Epithelial cell of proximal tubule (primary cell): Measurements from ENCODE around the gene GREB1L. TPM values are rescaled to one million over a fixed set of nuclear protein-coding genes. Genes with fewer than 3 reads are reported as not detected.

Source experiments
- DNase-seq: peaks from one replicate; pipeline ENCODE4 v3.0.0-alpha.2; 2011; ENCODE audit warnings: low read depth
- H3K4me3 ChIP-seq: 2 replicates; pipeline ENCODE4 v1.5.1; 2011; ENCODE audit warnings: low read depth, mild to moderate bottlenecking, low read length
- total RNA-seq: library from RNA; depleted of rRNA; stranded (reverse); fragments of >200 nt; gene quantifications from 2 replicates; pipeline ENCODE4 v1.2.3, GENCODE V29; 2015
- TF ChIP-seq, protein P1 (sequence below): conservative IDR thresholded peaks from 2 replicates; pipeline ENCODE4 v1.5.1; 2012; ENCODE audit warnings: low read depth, mild to moderate bottlenecking, low read length

GREB1L gene
- total RNA-seq, 1 donor from 2014 or later: 6.2 TPM

DNA sequence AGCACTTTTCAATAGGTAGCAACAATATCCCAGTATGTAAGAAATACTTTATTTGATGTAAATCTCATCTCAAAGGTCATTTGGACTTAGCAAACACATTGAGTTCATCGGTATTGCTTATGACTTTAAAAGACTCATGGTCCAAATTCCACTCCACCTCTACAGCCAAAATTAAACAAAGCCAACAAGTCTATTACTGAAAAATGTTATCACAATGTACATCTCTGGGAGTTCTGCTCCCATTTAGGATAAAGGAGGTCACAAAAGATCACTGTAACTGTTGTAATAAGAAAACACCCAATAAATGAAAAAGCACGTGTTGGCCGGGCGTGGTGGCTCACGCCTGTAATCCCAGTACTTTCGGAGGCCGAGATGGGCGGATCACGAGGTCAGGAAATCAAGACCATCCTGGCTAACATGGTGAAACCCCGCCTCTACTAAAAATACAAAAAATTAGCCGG lies 308.5 kb downstream of the GREB1L start:
- DNase-seq: no peak
- no peak overlapping the region for H3K4me3 ChIP-seq
- TF ChIP-seq, protein P1, sequence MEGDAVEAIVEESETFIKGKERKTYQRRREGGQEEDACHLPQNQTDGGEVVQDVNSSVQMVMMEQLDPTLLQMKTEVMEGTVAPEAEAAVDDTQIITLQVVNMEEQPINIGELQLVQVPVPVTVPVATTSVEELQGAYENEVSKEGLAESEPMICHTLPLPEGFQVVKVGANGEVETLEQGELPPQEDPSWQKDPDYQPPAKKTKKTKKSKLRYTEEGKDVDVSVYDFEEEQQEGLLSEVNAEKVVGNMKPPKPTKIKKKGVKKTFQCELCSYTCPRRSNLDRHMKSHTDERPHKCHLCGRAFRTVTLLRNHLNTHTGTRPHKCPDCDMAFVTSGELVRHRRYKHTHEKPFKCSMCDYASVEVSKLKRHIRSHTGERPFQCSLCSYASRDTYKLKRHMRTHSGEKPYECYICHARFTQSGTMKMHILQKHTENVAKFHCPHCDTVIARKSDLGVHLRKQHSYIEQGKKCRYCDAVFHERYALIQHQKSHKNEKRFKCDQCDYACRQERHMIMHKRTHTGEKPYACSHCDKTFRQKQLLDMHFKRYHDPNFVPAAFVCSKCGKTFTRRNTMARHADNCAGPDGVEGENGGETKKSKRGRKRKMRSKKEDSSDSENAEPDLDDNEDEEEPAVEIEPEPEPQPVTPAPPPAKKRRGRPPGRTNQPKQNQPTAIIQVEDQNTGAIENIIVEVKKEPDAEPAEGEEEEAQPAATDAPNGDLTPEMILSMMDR: no peak

DNA sequence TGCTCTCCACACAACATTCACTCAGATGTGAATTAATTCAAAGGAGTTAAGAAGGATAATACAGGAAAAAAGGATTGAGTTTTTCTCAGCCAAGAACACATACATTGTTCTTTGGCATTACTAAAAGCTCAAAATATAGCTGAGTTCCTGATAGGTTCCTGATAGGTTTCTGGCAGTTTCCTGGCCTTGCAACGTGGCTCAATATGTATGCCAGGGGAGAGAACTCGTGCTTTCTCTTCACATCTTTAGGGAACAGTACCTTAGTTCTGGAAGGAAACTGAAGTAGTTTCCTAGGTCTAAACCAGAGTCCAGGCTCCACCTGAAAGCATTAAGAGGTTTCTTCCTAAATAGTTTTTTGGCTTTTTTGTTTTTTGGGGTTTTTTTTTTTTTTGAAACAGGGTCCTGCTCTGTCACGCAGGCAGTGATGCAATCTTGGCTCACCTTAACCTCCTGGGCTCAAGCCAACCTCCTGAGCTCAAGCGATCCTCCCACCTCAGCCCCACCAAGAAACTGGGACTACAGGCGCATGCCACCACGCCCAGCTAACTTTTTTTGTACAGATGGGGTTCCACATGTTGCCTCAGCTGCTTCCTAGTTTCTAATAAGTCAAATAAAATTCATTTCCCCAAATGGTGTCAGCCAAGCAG lies 315.7 kb downstream of the GREB1L start:
- TF ChIP-seq, protein P1: no peak
- DNase-seq: no peak
- H3K4me3 ChIP-seq: no peak overlapping the region

DNA sequence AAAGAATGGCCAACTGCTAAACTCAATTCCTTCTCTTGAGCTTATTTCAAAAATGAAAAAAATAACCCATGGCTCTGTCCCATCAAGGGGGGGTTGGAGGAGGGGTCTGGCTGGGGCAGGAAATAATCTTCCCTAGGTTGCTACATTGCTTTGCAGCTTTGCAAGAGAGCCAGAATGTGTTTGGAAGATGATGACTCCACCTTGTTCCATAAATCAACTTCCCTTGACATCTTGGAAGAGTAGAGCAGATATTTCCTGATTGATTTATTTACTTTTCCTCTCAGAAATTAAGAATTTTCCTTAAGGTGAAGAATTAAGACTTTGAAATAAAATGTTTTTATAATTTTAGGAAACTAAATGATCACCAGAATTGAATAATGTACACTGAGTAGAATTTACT lies 317.2 kb downstream of the GREB1L start:
- no peak overlapping the region for H3K4me3 ChIP-seq
- TF ChIP-seq, protein P1: no peak
- no peak for DNase-seq

DNA sequence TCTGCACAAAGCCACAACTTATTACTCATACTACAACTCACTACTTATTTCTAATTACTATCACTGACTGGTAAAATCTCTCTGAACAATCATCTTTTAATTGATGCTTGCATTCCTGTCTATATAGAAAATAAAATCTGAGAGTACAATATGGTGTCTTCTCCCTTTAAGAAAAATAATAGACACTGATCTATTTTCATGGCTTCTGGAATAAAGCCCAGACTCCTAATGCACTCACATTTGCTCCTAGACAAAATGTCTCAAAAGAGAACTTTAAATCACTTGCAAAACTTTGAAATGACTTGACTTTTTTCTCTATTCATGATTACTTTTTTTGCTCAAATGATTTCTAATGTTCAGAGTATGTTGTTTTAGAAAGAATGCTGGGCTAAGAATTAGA lies 329.7 kb downstream of the GREB1L start:
- no peak overlapping the region for H3K4me3 ChIP-seq
- no peak for DNase-seq

More for the DNA sequence above, 329.7 kb downstream of the GREB1L start:
- TF ChIP-seq, protein P1: no peak

Other genes with a start within 250 kb of the GREB1L start
- gene ROCK1, start 130.4 kb upstream of the GREB1L start, total RNA-seq: 18.6 and 19.0 TPM in 2 replicates